WTC11 (cell line): Measurements from ENCODE around the gene STARD7.

Source experiments
- E2F1 ChIP-seq: sonication (generic); formaldehyde crosslinking; IDR thresholded peaks from 2 replicates; pipeline ENCODE4 v1.8.0; 2022; ENCODE audit warnings: mild to moderate bottlenecking, missing genetic modification reagents
- ETV6 ChIP-seq: sonication (generic); formaldehyde crosslinking; IDR thresholded peaks from 2 replicates; pipeline ENCODE4 v1.8.1; 2022; ENCODE audit warnings: mild to moderate bottlenecking, missing genetic modification reagents
- FOXK1 ChIP-seq: sonication (generic); formaldehyde crosslinking; IDR thresholded peaks from 2 replicates; pipeline ENCODE4 v1.8.0; 2022; ENCODE audit warnings: mild to moderate bottlenecking, moderate library complexity, missing genetic modification reagents
- MLX ChIP-seq: sonication (generic); formaldehyde crosslinking; IDR thresholded peaks from 2 replicates; pipeline ENCODE4 v1.8.1; 2023; ENCODE audit warnings: mild to moderate bottlenecking, missing genetic modification reagents, moderate library complexity
- NR1H2 ChIP-seq: sonication (generic); formaldehyde crosslinking; IDR thresholded peaks from 2 replicates; pipeline ENCODE4 v1.9.0; 2021; ENCODE audit warnings: mild to moderate bottlenecking, moderate library complexity, missing genetic modification reagents
- TP53 ChIP-seq: sonication (generic); formaldehyde crosslinking; IDR thresholded peaks from 2 replicates; pipeline ENCODE4 v1.8.1; 2023; ENCODE audit warnings: mild to moderate bottlenecking, missing genetic modification reagents
- ZNF121 ChIP-seq: sonication (generic); formaldehyde crosslinking; IDR thresholded peaks from 2 replicates; pipeline ENCODE4 v1.8.0; 2023; ENCODE audit warnings: missing genetic modification reagents
- ZNF423 ChIP-seq: fragments of 250-450 bp; sonication (Bioruptor Pico); IDR thresholded peaks from 2 replicates; pipeline ENCODE4 v2.1.2; 2022; ENCODE audit warnings: mild to moderate bottlenecking, moderate library complexity
- TF ChIP-seq, protein P1 (sequence below): fragments of 200-600 bp; IDR thresholded peaks from 2 replicates; pipeline ENCODE4 v1.8.0; 2022; ENCODE audit warnings: antibody characterized with exemption
- TF ChIP-seq, protein P2 (sequence below): sonication (generic); formaldehyde crosslinking; IDR thresholded peaks from 2 replicates; pipeline ENCODE4 v1.8.0; 2022; ENCODE audit warnings: mild to moderate bottlenecking, missing genetic modification reagents
- TF ChIP-seq, protein P3 (sequence below): sonication (generic); formaldehyde crosslinking; IDR thresholded peaks from 2 replicates; pipeline ENCODE4 v1.8.1; 2023; ENCODE audit warnings: mild to moderate bottlenecking, missing genetic modification reagents
- TF ChIP-seq, protein P4 (sequence below): sonication (generic); formaldehyde crosslinking; IDR thresholded peaks from 2 replicates; pipeline ENCODE4 v1.8.0; 2022; ENCODE audit warnings: mild to moderate bottlenecking, missing genetic modification reagents
- TF ChIP-seq, protein P5 (sequence below): sonication (generic); formaldehyde crosslinking; IDR thresholded peaks from 2 replicates; pipeline ENCODE4 v1.8.1; 2023; ENCODE audit warnings: mild to moderate bottlenecking, moderate library complexity, missing genetic modification reagents

DNA sequence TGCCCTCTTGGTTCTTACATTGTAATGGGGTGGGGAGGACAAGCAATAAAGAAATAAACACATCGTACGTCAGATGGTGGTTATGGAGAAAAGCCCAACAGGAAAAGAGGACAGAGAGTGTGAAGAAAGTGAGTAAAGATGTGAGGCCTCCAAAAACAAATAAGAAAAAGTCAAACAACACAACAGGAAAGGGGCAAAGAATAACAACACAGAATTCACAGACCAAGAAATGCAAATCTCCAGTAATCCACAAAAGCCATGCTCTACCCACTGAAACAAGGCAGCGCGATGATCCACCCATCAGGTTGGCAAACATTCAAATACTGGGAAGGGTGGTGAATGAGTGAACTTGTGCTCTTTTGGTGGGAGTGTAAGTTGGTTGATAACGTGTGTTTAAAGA, 46.7 kb downstream of the STARD7 start:
- no peak for TF ChIP-seq NR1H2
- TF ChIP-seq ZNF121 (CRISPR knock-in tag), result no peak
- TF ChIP-seq, protein P1, sequence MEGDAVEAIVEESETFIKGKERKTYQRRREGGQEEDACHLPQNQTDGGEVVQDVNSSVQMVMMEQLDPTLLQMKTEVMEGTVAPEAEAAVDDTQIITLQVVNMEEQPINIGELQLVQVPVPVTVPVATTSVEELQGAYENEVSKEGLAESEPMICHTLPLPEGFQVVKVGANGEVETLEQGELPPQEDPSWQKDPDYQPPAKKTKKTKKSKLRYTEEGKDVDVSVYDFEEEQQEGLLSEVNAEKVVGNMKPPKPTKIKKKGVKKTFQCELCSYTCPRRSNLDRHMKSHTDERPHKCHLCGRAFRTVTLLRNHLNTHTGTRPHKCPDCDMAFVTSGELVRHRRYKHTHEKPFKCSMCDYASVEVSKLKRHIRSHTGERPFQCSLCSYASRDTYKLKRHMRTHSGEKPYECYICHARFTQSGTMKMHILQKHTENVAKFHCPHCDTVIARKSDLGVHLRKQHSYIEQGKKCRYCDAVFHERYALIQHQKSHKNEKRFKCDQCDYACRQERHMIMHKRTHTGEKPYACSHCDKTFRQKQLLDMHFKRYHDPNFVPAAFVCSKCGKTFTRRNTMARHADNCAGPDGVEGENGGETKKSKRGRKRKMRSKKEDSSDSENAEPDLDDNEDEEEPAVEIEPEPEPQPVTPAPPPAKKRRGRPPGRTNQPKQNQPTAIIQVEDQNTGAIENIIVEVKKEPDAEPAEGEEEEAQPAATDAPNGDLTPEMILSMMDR, result no peak
- TF ChIP-seq, protein P2, sequence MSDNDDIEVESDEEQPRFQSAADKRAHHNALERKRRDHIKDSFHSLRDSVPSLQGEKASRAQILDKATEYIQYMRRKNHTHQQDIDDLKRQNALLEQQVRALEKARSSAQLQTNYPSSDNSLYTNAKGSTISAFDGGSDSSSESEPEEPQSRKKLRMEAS, result no peak
- TF ChIP-seq, protein P3, sequence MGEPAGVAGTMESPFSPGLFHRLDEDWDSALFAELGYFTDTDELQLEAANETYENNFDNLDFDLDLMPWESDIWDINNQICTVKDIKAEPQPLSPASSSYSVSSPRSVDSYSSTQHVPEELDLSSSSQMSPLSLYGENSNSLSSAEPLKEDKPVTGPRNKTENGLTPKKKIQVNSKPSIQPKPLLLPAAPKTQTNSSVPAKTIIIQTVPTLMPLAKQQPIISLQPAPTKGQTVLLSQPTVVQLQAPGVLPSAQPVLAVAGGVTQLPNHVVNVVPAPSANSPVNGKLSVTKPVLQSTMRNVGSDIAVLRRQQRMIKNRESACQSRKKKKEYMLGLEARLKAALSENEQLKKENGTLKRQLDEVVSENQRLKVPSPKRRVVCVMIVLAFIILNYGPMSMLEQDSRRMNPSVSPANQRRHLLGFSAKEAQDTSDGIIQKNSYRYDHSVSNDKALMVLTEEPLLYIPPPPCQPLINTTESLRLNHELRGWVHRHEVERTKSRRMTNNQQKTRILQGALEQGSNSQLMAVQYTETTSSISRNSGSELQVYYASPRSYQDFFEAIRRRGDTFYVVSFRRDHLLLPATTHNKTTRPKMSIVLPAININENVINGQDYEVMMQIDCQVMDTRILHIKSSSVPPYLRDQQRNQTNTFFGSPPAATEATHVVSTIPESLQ (CRISPR knock-in tag), result no peak
- TF ChIP-seq, protein P4, sequence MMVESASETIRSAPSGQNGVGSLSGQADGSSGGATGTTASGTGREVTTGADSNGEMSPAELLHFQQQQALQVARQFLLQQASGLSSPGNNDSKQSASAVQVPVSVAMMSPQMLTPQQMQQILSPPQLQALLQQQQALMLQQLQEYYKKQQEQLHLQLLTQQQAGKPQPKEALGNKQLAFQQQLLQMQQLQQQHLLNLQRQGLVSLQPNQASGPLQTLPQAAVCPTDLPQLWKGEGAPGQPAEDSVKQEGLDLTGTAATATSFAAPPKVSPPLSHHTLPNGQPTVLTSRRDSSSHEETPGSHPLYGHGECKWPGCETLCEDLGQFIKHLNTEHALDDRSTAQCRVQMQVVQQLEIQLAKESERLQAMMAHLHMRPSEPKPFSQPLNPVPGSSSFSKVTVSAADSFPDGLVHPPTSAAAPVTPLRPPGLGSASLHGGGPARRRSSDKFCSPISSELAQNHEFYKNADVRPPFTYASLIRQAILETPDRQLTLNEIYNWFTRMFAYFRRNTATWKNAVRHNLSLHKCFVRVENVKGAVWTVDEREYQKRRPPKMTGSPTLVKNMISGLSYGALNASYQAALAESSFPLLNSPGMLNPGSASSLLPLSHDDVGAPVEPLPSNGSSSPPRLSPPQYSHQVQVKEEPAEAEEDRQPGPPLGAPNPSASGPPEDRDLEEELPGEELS (CRISPR knock-in tag), result no peak
- TF ChIP-seq ZNF423 (CRISPR knock-in tag), result no peak
- no peak for TF ChIP-seq TP53
- TF ChIP-seq MLX (CRISPR knock-in tag), result no peak
- TF ChIP-seq, protein P5, sequence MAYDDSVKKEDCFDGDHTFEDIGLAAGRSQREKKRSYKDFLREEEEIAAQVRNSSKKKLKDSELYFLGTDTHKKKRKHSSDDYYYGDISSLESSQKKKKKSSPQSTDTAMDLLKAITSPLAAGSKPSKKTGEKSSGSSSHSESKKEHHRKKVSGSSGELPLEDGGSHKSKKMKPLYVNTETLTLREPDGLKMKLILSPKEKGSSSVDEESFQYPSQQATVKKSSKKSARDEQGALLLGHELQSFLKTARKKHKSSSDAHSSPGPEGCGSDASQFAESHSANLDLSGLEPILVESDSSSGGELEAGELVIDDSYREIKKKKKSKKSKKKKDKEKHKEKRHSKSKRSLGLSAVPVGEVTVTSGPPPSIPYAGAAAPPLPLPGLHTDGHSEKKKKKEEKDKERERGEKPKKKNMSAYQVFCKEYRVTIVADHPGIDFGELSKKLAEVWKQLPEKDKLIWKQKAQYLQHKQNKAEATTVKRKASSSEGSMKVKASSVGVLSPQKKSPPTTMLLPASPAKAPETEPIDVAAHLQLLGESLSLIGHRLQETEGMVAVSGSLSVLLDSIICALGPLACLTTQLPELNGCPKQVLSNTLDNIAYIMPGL, result no peak
- no peak for TF ChIP-seq ETV6
- no peak for TF ChIP-seq FOXK1 (CRISPR knock-in tag)
- no peak for TF ChIP-seq E2F1 (CRISPR knock-in tag)
